SU-DHL-6 (cell line): Measurements from ENCODE around the gene MAP1S.

Experiments used
- H2AFZ ChIP-seq: fragments of 200-600 bp; sonication (generic); 2 replicates; pipeline ENCODE4 v1.6.1; 2014; ENCODE audit warnings: low read depth, mild to moderate bottlenecking, moderate library complexity, mixed read lengths, antibody characterized with exemption, low read length; ENCODE audit not compliant: severe bottlenecking
- H3F3A ChIP-seq: fragments of 200-600 bp; shearing (Covaris generic); 2 replicates; pipeline ENCODE4 v1.6.0; 2016; ENCODE audit warnings: antibody characterized with exemption, mild to moderate bottlenecking; ENCODE audit not compliant: insufficient read depth
- H3K27ac ChIP-seq: fragments of 200-600 bp; sonication (generic); 2 replicates; pipeline ENCODE4 v1.5.1; 2016; ENCODE audit warnings: low read depth, mild to moderate bottlenecking, low read length, moderate library complexity, mixed read lengths
- H3K27me3 ChIP-seq: fragments of 200-600 bp; sonication (generic), shearing (Covaris generic); 2 replicates; pipeline ENCODE4 v1.6.0; 2014; ENCODE audit warnings: mild to moderate bottlenecking, low read length
- H3K36me3 ChIP-seq: fragments of 200-600 bp; sonication (generic); 2 replicates; pipeline ENCODE4 v1.6.1; 2014; ENCODE audit warnings: mild to moderate bottlenecking, low read length, mixed read lengths
- H3K4me2 ChIP-seq: fragments of 300-600, 200-600 bp; shearing (Covaris generic), sonication (generic); 2 replicates; pipeline ENCODE4 v1.6.0; 2014; ENCODE audit warnings: low read length, low read depth, mild to moderate bottlenecking; ENCODE audit not compliant: poor library complexity, severe bottlenecking
- H3K4me3 ChIP-seq: fragments of 200-600 bp; sonication (generic); 2 replicates; pipeline ENCODE4 v1.5.1; 2014; ENCODE audit warnings: antibody characterized with exemption, low read length, mild to moderate bottlenecking, mixed read lengths; ENCODE audit not compliant: insufficient read depth, poor library complexity, severe bottlenecking
- H3K79me2 ChIP-seq: fragments of 200-600 bp; sonication (generic); 2 replicates; pipeline ENCODE4 v1.6.1; 2014; ENCODE audit warnings: mild to moderate bottlenecking, low read length, moderate library complexity; ENCODE audit not compliant: insufficient read depth
- H3K9ac ChIP-seq: fragments of 200-600 bp; sonication (generic); 2 replicates; pipeline ENCODE4 v1.7.0; 2014; ENCODE audit warnings: mild to moderate bottlenecking, low read length
- H3K9me2 ChIP-seq: fragments of 200-600 bp; sonication (generic); replicated peaks from 2 replicates; pipeline ENCODE4 v1.6.1; 2014; ENCODE audit warnings: low read length; ENCODE audit not compliant: insufficient read depth
- H3K9me3 ChIP-seq: fragments of 200-600 bp; sonication (generic); 2 replicates; pipeline ENCODE4 v1.6.1; 2014; ENCODE audit warnings: low read length, mixed read lengths; ENCODE audit not compliant: insufficient read depth
- H4K20me1 ChIP-seq: fragments of 200-600 bp; sonication (generic); 2 replicates; pipeline ENCODE4 v1.6.1; 2014; ENCODE audit warnings: low read depth, mild to moderate bottlenecking, antibody characterized with exemption, low read length, moderate library complexity, mixed read lengths
- CTCF ChIP-seq: fragments of 200-600 bp; sonication (generic); IDR thresholded peaks from one replicate; pipeline ENCODE4 v1.5.1; 2017; ENCODE audit warnings: antibody characterized with exemption, mild to moderate bottlenecking, low read length, moderate library complexity; ENCODE audit not compliant: insufficient read depth, poor library complexity, severe bottlenecking
- EZH2phosphoT487 ChIP-seq: fragments of 200-600 bp; sonication (generic), shearing (Covaris generic); conservative IDR thresholded peaks from 2 replicates; pipeline ENCODE4 v1.6.1; 2018; ENCODE audit warnings: mild to moderate bottlenecking, antibody characterized with exemption, low read length, moderate library complexity, mixed read lengths

MAP1S gene

DNA sequence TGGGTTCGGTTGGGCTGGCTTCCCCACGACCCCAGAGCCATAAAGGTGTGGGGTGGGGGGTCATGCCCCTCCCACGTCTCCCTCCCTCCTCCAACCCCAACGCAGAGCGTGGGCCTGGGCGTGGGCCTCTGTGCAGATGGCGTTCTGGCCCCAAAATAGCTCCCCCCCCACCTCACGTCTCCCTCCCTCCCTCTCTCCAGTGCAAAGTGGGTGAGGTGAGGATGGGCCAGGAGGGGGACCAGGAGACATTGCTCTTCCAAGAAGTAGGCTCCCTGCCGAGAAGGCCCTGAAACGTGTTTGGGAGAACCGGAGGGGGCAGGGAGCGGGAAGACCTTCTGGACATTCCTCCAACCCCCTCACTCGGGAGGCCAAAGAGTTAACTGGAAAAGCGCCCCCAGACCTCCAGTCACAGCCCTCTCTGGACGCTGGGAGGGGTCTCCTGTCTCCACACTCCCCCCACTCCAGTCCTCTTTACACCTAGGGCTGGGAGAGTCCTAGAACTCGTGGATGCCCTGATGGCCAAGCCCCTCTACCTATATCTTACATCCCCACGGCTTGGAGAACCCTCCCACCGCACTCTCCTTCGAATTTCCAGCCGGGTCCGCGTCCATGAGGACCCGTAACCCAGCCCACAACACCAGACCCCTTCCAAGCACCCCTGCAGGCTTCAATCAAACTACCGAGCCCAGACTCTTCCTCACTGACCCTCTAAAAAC lies 32.0 kb upstream of the MAP1S start:
- H2AFZ ChIP-seq, result no peak overlapping the region
- H3K4me2 ChIP-seq, result no peak overlapping the region
- H3K9me2 ChIP-seq, result no peaks in the 10 kb centered on the region
- no peaks in the 10 kb centered on the region for H3K79me2 ChIP-seq
- H3K9me3 ChIP-seq, result no peaks in the 10 kb centered on the region
- no peaks in the 10 kb centered on the region for H3F3A ChIP-seq
- H3K9ac ChIP-seq, result no peak overlapping the region
- no peaks in the 10 kb centered on the region for H4K20me1 ChIP-seq
- TF ChIP-seq EZH2phosphoT487, result no peak
- no peak for TF ChIP-seq CTCF
- no peaks in the 10 kb centered on the region for H3K27me3 ChIP-seq
- H3K36me3 ChIP-seq, result no peaks in the 10 kb centered on the region
- no peak overlapping the region for H3K27ac ChIP-seq
- H3K4me3 ChIP-seq, result no peak overlapping the region

DNA sequence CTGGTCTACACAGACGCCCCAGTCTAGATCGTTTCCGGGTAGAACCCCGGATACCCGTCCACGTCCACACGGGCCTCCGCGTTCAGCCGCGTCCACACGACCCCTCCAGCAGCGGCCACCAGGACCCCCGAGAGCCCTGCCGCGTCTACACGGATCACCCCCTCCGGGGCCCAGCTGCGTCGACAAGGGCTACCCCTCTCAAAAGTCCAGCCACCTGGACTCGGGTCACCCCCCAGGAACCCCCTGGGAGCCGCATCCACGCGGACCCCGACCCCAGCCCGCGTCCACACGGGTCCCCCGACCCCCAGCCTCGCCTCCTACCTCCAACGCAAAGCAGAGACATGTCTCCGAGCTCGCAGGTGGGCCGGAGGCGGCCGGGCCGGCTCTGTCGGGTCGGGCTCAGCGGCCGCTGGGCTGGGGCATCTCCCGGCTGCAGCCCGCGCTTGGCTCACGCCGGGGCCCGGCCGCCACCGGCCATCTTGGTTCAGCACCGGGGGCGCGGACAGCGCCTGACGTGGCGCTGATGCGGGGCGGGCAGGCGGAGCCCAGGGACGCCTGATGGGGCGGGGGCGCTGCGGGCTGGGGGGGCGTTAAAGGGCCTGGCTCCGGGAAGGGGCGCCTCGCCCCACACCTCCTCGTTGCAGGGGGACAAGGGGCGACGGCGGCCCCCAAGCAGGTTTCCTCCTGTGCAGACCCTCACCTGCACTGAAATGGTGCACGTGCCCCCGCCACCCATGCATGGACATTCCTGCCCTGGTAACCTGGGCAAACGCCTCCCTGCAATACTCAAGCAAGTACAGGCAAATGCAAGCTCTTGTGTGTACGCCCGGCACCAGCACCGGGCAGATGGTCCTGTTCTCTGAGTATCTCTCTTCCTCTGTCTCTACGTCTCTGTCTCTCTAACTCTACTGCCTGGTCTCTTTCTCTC lies 31.2 kb upstream of the MAP1S start, which contains the start of gene UNC13A:
Gene UNC13A (minus strand): TSS at position 498 of the 928 bp plus-strand sequence. CDS start 155 bp downstream, at position 343.
- Histone ChIP-seq H3K4me3 (no peak within 1 kb of the TSS), H3K27me3 (no peaks in the 10 kb centered on the region), H3F3A (no peaks in the 10 kb centered on the region), H3K79me2 (no peaks in the 10 kb centered on the region), H2AFZ (no peak within 1 kb of the TSS), H3K9me3 (no peaks in the 10 kb centered on the region), H3K27ac (no peak within 1 kb of the TSS), H3K36me3 (no peaks in the 10 kb centered on the region), H3K9ac (no peak within 1 kb of the TSS), H3K4me2 (no peak within 1 kb of the TSS), H3K9me2 (no peaks in the 10 kb centered on the region), H4K20me1 (no peaks in the 10 kb centered on the region)
- TF ChIP-seq EZH2phosphoT487 (no peak), CTCF (no peak)

DNA sequence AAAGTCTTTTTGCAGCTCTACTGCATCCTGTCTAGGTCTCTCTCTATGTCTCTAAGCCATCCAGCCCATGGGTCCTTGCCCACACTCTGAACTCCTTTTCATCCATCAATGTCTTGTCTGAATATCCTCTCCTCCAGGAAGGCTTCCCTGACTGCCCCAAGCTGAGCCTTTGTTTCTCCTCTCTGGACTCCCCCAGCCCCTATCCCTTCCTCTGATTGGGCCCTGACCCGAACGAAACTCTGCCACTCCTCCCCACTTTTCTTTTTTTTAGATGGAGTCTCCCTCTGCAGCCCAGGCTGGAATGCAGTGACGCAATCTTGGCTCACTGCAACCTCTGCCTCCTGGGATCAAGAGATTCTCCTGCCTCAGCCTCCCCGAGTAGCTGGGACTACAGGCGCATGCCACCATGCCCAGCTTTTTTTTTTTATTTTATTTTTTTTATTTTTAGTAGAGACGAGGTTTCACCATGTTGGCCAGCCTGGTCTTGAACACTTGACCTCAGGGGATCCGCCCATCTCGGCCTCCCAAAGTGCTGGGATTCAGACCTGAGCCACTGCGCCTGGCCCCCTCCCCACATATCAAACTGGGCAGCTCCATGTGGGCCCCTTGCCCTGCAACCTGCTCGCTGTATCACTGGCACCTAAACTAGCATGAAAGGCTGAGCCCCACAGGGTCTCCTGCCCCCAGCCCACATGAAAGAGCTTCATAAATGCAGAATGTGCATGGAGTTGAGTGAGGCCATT lies 30.3 kb upstream of the MAP1S start:
- no peaks in the 10 kb centered on the region for H4K20me1 ChIP-seq
- H3F3A ChIP-seq, result no peaks in the 10 kb centered on the region
- H3K27ac ChIP-seq, result no peak overlapping the region
- no peak overlapping the region for H2AFZ ChIP-seq
- no peaks in the 10 kb centered on the region for H3K27me3 ChIP-seq
- no peak overlapping the region for H3K4me2 ChIP-seq
- H3K9ac ChIP-seq, result no peak overlapping the region
- H3K79me2 ChIP-seq, result no peaks in the 10 kb centered on the region
- no peak overlapping the region for H3K4me3 ChIP-seq
- no peaks in the 10 kb centered on the region for H3K36me3 ChIP-seq
- TF ChIP-seq CTCF (no peak), EZH2phosphoT487 (no peak)
- H3K9me3 ChIP-seq, result no peaks in the 10 kb centered on the region
- H3K9me2 ChIP-seq, result no peaks in the 10 kb centered on the region
